GM06990 (cell line): ENCODE data around the gene USP46.
A peak's percentile ranks its signal among the peaks of the same experiment; 100 is the strongest.

Experiments used
- DNase-seq: peaks from one replicate; pipeline ENCODE4 v3.0.0-alpha.2; 2011; ENCODE audit not compliant: insufficient read length; ENCODE audit errors: extremely low read depth
- H3K27me3 ChIP-seq: replicated peaks from 2 replicates; pipeline ENCODE4 v1.6.0; 2011; ENCODE audit warnings: low read length; ENCODE audit not compliant: control insufficient read depth, insufficient read depth
- H3K36me3 ChIP-seq: 2 replicates; pipeline ENCODE4 v1.5.1; 2011; ENCODE audit warnings: low read length; ENCODE audit not compliant: control insufficient read depth, insufficient read depth
- H3K4me3 ChIP-seq: replicated peaks from 2 replicates; pipeline ENCODE4 v1.5.1; 2011; ENCODE audit warnings: low read depth, mild to moderate bottlenecking, control low read depth, low read length
- TF ChIP-seq, protein P1 (sequence below): IDR thresholded peaks from 2 replicates; pipeline ENCODE4 v1.5.1; 2011; ENCODE audit warnings: low read length, control low read depth, mild to moderate bottlenecking, inconsistent platforms; ENCODE audit not compliant: insufficient read depth, poor library complexity, severe bottlenecking

Gene USP46

DNA sequence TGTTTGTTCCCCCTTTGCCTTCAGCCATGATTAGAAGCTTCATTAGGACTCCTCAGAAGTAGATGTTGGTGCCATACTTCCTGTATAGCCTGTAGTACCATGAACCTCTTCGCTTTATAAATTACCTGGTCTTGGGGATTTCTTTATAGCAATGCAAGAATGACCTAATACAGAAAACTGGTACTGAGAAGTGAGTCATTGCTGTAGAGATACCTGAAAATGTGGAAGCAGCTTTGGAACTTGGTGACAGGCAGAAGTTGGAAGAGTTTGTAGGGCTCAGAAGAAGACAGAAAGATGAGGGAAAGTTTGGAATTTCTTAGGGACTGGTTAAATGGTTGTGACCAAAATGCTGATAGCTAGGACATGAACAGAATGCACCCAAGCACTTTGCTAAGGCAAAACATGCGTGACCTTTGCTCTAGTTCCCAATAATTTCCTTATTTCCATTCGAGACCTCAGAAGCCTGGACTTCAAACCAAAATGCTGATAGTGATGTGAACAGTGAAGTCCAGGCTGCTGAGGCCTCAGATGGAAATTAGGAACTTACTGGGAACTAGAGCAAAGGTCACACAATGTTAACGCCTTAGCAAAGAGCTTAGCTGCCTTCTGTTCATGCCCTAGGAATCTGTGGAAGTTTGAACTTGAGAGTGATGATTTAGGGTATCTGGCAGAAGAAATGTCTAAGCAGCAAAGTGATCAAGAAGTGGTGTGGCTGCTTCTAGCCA, 3.0 kb upstream of the USP46 start:
- H3K36me3 ChIP-seq, result no peaks in the 10 kb centered on the region
- DNase-seq, result no peak
- no peak overlapping the region for H3K4me3 ChIP-seq
- TF ChIP-seq, protein P1, sequence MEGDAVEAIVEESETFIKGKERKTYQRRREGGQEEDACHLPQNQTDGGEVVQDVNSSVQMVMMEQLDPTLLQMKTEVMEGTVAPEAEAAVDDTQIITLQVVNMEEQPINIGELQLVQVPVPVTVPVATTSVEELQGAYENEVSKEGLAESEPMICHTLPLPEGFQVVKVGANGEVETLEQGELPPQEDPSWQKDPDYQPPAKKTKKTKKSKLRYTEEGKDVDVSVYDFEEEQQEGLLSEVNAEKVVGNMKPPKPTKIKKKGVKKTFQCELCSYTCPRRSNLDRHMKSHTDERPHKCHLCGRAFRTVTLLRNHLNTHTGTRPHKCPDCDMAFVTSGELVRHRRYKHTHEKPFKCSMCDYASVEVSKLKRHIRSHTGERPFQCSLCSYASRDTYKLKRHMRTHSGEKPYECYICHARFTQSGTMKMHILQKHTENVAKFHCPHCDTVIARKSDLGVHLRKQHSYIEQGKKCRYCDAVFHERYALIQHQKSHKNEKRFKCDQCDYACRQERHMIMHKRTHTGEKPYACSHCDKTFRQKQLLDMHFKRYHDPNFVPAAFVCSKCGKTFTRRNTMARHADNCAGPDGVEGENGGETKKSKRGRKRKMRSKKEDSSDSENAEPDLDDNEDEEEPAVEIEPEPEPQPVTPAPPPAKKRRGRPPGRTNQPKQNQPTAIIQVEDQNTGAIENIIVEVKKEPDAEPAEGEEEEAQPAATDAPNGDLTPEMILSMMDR, result no peak
- no peaks in the 10 kb centered on the region for H3K27me3 ChIP-seq

DNA sequence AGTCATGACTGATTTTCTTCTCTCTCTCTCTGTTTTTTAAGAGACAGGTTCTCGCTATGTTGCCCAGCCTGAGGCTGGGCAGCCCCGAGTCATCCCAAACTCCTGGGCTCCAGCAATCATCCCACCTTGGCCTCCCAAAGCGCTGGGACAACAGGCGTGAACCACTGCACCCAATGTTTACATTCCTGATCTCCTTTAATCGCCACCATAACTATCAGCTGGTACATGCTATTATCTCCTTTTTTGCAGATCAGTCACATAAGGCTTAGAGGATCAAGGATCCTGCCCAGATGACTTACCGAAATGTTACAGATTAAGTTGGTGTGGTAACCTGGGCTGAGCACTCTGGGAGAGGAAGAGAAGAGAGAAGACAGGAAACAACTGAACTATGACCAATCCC, 1.5 kb upstream of the USP46 start:
- H3K4me3 ChIP-seq, result no peak overlapping the region
- no peaks in the 10 kb centered on the region for H3K36me3 ChIP-seq

DNA sequence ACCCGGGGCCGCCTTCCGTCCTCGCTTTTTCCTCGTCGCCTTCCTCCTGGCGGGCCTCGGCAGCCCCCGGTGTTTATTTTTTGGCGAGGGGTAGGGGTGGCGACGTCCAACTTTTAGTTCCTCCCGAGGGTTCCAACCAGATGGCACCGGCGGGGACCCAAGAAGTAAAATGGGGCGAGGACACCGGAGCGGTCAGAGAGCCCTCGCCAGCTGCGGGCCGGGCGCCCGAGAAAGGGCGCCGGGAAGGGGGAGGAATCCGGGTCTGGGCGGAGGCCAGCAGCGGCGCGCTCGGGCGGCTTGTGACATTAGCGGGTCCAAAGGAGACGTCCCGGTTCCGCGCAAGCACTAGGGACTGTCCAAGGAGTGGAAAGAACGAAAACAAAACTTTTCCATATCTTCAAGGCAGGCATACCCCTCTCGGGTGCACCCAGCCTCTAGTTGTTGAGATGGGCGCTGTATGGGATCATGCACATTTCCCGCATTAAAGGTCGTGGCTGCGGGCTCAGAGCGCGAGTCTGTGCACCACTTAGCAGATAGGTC, 691 bp upstream of the USP46 start:
- Histone ChIP-seq H3K27me3 (no peaks in the 10 kb centered on the region), H3K36me3 (no peaks in the 10 kb centered on the region), H3K4me3 (peak overlapping the region; percentile 81)
- DNase-seq, result peak; percentile 55
- TF ChIP-seq, protein P1, result no peak

More for the DNA sequence above, 1.5 kb upstream of the USP46 start:
- H3K27me3 ChIP-seq, result no peaks in the 10 kb centered on the region
- TF ChIP-seq, protein P1, result no peak
- DNase-seq, result no peak

DNA sequence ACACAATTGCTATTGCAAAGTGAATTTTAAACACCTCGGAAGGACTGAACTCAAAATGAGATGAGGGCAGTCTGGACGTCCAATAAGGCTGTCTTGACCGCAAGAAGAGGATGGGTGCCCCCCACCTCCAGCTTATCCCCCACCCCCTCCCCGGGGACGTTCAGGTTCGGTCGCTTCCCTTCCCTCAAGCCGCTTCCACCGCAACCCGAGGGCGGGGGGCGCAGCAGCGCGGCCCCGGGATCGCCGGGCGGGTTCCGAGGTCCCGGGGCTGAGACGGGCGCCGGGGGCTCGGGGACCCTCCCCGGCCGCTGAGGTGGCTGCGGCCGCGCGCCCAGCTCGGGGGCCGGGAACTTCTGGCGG, 480 bp downstream of the USP46 start:
- no peak for DNase-seq
- TF ChIP-seq, protein P1, result no peak

DNA sequence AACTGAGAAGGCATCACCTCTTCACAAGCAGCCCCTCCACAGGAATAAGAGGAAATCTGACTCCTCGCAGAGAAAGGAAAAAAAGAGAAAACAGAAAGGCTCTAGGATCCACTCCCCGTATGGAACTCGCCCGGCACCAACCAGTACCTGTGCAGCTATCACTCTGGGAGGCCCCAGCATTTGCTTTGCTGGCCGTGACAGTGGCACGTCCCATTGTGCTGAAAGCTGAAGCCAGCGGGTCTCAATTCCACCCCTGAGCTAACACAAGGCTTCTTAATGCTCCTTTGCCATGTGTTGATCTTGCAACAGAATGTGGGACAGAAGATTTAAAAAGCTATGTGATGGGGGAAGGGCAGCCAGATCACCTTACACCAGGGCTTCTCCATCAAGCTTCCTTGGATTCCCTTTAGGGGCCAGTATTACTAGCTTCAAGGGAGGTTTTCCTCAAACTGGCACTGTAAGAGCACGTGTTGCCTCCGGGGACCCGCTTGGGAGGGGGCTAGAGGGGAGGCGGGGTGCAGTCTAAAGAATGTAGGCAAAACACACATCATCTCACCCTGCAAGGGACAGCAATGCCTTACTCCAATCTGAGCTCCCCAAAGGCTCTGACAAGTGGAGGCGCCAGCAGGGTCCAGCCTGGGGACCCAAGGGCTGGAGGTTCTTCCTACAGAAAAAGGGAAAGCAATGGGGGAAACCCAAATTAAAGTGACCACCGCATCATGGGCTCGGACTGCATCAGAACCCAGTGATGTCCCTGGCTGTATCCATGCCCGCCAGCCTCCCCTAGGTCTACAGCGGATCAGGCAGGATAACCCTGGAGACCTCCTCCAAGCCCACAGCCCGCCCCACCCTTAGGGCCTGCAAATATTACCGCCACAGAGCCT, 1.2 kb downstream of the USP46 start:
- Histone ChIP-seq H3K27me3 (no peaks in the 10 kb centered on the region), H3K4me3 (peak overlapping the region; percentile 80), H3K36me3 (no peaks in the 10 kb centered on the region)
- no peak for DNase-seq
- TF ChIP-seq, protein P1, result no peak

More for the DNA sequence above, 480 bp downstream of the USP46 start:
- Histone ChIP-seq H3K4me3 (peak overlapping the region; percentile 80), H3K27me3 (no peaks in the 10 kb centered on the region), H3K36me3 (no peaks in the 10 kb centered on the region)
